ENCODE measurements around the gene HNMT.
"Not testable (repeated sequence)": the region's sequence is repeated elsewhere in the genome, so short reads cannot be mapped to it uniquely, and the experiment has no call there.

HNMT gene

GRCh38 chr2:137977790-137978189 is 13.5 kb downstream of the HNMT start:
- peak; percentile 11 for DNase-seq

- no peak for DNase-seq
These were observed 16.2 kb downstream of the HNMT start for GRCh38 chr2:137980459-137980858.

GRCh38 chr2:137981112-137981656 is 16.9 kb downstream of the HNMT start:
- no peak for DNase-seq

- DNase-seq: no peak
These were observed 19.3 kb downstream of the HNMT start for GRCh38 chr2:137983581-137983980.

GRCh38 chr2:137986268-137986667 is 22.0 kb downstream of the HNMT start:
- no peak for DNase-seq

GRCh38 chr2:137987011-137987410 is 22.7 kb downstream of the HNMT start:
- no peak for DNase-seq

GRCh38 chr2:137991078-137991477 is 26.8 kb downstream of the HNMT start:
- no peak for DNase-seq

- DNase-seq: peak; percentile 10
These were observed 27.9 kb downstream of the HNMT start for GRCh38 chr2:137992039-137992646.

- not testable (repeated sequence) for DNase-seq
These were observed 29.6 kb downstream of the HNMT start for GRCh38 chr2:137993715-137994476.

GRCh38 chr2:137995368-137995767 is 31.1 kb downstream of the HNMT start:
- DNase-seq: not testable (repeated sequence)

- DNase-seq: not testable (repeated sequence)
These were observed 31.9 kb downstream of the HNMT start for GRCh38 chr2:137996158-137996557.

GRCh38 chr2:137997733-137998132 is 33.5 kb downstream of the HNMT start:
- DNase-seq: no peak

- no peak for DNase-seq
These were observed 34.2 kb downstream of the HNMT start for GRCh38 chr2:137998503-137998902.

GRCh38 chr2:137999273-137999672 is 35.0 kb downstream of the HNMT start:
- DNase-seq: no peak

GRCh38 chr2:138000009-138000408 is 35.7 kb downstream of the HNMT start:
- DNase-seq: no peak

- DNase-seq: no peak
These were observed 36.5 kb downstream of the HNMT start for GRCh38 chr2:138000796-138001195.

GRCh38 chr2:138003411-138003810 is 39.1 kb downstream of the HNMT start:
- no peak for DNase-seq

GRCh38 chr2:138007431-138007830 is 43.2 kb downstream of the HNMT start:
- DNase-seq: no peak

GRCh38 chr2:138009622-138010021 is 45.3 kb downstream of the HNMT start:
- DNase-seq: no peak

- peak; percentile 75 for DNase-seq
These were observed 46.6 kb downstream of the HNMT start for GRCh38 chr2:138010890-138011289.

GRCh38 chr2:138012082-138012481 is 47.8 kb downstream of the HNMT start:
- no peak for DNase-seq

- no peak for DNase-seq
These were observed 48.7 kb downstream of the HNMT start for GRCh38 chr2:138012968-138013367.

GRCh38 chr2:138013639-138014038 is 49.4 kb downstream of the HNMT start:
- DNase-seq: no peak

- no peak for DNase-seq
These were observed 51.2 kb downstream of the HNMT start for GRCh38 chr2:138015494-138015893.
